Suppressor macrophage treated with lipopolysaccharide for 4 hours (primary cell): ENCODE measurements around the gene WWOX.
"Not testable (repeated sequence)": the region's sequence is repeated elsewhere in the genome, so short reads cannot be mapped to it uniquely, and the experiment has no call there.

Experiments used
- DNase-seq: peaks from one replicate; pipeline ENCODE4 v3.0.0-alpha.2; 2020

WWOX gene

DNA sequence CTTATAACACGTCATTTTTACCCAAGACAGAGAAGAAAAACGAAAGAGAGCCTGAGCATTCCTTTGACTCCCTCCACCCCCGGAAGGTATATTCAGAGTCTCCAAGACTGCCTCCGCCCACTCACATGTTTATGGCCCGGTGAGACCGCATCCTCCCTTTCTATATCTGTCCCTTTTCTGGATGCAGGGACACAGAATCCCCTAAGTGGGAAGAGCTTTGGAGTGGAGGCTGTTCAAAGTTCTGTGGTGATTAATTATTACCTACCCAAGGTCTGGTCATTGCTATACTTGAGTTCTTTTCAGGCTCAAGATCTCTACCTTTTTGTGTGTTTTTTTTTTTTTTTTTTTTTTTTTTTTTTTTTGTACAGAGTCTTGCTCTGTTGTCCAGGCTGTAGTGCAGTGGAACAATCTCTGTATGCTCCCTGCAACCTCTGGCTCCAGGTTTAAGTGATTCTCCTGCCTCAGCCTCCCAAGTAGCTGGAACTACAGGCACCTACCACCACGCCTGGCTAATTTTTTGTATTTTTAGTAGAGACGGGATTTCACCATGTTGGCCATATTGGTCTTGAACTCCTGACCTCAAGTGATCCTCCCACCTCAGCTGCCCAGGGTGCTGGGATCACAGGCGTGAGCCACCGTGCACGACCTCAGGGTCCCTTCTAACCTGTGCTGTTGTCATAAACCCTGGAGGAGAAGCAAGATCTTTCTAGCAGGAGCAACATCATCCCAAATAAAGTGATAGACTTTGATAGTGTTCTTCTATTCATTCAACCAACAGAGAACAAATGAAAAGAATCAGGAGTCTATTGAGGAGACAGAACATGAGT lies 407.1 kb downstream of the WWOX start:
- no peak for DNase-seq

DNA sequence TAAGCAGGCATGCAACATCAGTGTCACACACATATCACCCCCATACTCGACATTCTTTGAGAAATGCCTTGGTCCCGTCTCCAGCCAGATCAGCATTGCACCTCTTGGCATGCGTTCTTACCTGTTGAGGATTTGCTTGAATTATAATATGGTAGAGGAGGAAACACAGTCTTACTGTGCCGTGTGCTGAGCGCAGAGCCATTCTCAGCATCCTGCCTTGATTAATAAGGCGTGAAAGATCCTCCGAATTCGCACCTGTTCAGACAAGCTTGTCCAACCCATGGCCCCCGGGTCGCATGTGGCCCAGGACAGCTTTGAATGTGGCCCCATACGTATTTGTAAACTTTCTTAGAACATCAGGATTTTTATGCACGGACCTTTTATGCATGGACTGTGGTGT lies 408.1 kb downstream of the WWOX start:
- DNase-seq: no peak

DNA sequence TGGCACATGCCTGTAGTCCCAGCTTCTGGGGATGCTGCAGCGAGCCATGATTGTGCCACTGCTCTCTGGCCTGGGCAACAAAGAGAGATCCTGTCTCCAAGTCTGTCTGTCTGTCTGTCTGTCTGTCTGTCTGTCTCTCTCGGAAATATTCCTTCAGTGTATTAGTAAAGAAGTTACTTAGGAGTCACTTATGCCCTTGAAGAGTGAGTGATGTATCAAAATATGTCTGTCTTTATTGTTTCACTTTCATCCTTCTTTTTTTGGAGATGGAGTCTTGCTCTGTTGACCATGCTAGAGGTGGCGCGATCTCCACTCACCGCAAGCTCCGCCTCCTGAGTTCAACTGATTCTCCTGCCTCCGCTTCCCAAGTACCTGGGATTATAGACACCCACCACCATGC lies 410.5 kb downstream of the WWOX start:
- DNase-seq: no peak

DNA sequence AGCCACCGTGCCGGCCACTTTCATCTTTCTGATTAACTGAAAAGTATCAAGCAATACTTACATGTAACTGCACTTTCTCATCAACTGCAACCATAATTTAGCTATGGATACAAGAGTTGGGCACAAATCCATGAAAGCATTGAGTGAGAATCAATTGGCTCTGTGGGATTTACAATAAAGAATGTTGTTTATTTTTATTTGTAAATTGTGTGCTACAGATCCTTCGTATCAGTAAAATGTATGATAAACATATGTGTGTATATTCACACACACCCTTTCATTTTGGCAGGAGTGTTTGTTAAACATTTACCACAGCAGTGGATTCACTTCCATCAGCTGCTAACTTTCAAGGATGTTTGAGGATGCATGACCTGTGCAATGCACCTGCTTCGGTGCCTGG lies 411.0 kb downstream of the WWOX start:
- no peak for DNase-seq

DNA sequence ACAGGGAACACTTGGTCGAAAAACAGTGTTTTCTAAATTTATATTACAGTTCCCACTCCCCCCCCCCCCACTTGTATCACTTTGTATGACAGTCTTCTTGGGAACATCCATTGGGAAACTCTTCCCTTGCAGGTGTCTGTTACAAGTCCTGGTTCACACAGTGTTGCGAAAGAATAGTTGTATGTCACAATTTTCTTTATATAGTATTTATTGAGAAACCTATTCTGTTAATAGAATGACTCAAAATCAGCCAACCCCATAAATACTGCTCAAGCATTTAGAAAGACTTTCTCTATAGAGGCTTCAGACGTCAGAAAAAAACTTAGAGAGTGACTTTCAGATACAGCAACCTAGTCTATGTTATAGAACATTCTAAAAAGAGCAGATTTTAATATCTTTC lies 414.4 kb downstream of the WWOX start:
- peak; percentile 23 for DNase-seq

DNA sequence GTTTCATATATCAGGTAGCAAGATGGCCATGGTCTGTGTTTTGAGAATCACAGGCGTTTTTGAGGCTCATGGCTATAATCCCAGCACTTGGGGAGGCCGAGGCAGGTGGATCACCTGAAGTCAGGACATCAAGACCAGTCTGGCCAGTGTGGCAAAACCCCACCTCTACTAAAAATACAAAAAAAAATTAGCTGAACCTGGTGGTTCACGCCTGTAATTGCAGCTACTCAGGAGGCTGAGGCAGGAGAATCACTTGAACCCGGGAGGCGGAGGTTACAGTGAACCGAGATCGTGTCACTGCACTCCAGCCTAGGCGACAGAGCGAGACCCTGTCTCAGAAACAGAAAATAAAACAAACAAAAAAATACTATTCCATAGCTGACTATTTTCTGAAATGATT lies 415.4 kb downstream of the WWOX start:
- not testable (repeated sequence) for DNase-seq

DNA sequence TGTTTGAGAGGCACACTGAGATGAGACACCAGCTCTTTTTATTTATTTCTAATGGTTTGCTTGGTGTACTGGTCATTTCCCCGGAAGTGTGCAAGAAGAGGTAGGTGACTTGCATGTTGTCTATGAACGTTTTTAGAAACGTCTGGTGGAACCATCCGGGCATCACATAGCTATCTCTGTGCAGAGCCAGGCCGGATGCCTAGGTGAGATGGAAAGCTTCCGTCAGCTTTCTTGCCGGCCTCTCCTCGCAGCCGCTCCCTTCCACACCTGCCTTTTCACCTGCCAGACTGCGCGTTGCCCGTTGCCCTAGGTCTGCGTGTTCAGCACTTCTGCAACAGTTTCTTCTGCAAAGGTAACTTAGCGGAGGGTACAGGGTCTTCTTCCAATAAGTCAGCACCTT lies 416.0 kb downstream of the WWOX start:
- DNase-seq: no peak

DNA sequence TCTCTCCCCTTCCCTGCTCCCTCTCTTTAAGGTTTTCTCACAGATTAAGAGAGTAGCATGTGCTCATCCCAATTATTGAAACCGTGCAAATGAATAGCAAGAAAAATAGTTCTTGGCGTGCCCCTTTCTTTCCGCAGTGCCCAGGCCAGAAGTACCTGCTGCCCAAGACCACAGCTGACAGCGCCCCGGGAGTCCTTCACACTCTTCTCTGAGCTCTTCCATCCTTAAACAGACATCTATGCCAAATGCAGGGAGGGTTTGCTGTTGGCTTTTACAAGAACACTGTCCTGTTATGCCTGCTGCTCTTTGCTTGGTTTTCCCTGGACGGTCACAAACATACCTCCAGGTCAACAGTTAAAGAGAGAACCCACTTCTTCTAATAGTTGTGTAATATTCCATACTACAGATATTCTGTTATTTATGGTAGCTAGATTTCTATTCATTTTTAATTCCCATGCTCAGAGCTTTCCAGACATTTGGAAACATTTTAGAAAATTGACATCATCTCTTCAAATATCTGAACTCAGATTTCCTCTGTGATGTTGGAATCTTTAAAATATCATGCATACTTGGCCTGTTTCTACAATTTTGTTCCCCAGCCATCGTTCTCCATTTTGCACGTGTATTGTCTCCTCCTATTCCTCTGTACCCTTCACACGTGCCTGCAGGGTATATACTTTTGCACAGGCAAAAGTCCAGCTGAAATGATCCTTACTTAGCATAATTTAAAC lies 416.7 kb downstream of the WWOX start:
- DNase-seq: no peak

DNA sequence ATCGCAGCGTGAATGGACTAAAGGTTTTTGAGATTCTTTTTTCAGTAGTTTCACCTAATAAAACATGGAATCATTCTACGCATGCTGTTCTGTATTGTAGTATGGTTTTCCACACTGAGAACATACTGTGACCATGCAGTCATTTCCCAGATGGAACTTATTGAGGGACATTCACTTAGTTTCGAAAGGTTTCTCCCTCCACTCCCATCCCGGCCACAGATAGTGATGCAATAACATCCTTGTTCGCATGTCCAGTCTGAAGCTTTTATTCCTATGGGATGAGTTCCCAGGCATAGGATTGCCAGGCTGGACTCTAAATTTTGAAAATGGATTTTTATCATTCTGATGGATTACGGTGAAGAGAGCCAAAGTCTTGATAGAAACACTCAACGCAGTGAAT lies 420.4 kb downstream of the WWOX start:
- no peak for DNase-seq

DNA sequence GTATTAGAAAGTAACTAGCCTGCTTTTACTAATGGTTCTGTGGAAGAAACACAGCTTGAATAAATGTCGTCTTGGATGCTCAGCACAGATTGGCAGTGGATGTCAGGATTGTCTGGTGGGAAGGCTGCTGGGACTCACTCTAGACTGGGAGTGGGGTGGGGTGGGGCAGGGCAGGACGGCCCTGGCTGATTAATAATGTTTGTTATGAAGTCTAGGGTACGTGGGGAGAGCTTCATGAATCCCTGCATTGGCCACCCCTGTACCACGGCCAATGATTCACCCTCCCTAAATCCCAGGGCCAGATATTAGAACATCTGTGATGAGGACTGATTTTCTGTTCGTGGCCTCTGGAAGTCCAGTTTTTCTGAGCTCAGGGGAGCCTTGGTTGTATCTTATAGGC lies 421.0 kb downstream of the WWOX start:
- no peak for DNase-seq

DNA sequence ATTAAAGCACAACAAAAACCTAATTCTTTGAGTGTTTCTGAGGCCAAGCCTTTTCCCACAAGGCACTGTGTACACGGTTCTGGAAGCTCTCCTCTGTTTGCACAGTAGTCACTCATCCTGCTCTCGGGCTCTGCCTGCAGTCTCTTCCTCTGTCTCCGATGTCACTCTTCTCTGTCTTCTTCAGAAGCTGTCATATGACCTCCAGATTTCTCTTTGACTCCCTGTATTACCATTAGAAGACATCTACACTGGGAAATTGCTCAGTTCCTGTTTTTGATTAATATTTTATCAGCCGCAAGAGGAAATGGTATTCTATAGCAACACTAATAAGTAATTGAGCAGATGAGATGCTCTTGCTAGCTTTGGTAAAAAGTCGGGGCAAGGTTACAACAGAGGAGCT lies 422.9 kb downstream of the WWOX start:
- DNase-seq: peak; percentile 26

DNA sequence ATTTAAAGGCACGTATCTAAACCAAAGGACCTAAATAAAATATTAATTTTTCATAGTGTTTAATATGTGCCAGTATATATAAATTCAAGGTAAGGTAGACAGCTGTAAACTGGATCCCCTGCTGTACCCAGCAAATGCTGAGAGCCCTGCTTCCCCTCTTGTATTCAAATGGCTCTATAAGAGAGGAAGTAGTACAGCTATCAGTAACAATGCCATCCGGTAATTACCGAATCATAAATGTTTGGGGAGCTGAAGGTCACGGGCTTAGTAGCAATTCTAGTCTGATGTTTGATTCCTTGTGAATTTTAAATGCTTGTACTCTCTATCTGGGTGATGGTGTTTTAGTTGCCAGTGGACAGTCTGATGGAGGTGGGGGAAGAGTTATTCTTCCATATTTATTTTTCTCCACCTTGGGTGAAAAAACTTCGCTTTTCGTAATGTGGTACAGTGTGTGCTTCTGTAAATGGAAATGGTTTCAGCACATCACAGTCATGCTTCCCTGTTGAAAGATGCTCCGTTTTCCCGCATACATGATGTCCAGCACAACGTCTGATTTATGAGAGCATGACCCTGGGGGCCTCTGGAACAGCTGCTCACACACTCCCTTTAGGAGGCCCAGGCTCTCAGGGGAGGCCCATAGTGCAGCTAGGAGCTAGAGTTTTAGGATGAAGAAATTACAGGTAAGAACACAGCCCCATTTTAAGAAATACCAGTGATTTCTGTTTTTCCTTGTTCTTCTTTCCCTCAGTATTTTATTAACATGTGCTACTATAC lies 423.9 kb downstream of the WWOX start:
- DNase-seq: no peak

DNA sequence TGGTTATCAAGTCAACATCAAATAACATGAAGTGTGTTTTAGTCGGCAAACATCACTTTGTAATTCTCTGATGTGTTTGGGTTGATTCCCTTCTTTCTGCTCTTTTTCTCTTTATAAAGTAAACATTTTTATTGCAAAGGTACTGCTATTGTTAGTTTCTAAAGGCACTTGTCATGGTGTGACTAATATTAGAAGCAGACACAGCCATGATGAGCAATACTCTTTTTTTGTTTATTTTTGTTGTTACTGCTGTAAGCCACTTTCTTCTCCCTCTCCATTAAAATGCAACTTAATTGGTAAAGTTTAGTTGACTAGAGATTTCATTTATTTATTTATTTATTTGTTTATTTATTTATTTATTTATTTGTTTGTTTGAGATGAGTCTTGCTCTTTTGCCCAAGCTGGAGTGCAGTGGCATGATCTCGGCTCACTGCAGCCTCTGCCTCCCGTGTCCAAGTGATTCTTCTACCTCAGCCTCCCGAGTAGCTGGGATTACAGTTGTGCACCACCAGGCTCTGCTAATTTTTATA lies 424.7 kb downstream of the WWOX start:
- DNase-seq: no peak

DNA sequence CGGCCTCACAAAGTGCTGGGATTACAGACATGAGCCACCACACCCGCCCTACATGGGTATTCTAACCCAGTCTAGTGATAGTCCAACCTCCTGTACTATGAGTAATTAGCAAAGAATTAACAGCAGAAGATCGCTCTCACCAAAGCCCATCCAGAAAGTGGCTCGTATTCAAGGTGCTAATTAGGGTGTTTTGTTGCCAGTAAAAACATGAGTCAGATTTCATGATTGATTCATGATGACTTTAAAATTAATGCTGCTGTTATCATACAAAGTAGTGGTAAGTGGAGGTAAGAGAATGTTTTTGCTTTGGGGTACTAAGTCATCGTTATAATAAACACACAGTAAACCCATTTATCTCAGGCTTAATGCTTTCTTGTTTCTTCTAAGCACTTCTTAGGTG lies 428.8 kb downstream of the WWOX start:
- no peak for DNase-seq

DNA sequence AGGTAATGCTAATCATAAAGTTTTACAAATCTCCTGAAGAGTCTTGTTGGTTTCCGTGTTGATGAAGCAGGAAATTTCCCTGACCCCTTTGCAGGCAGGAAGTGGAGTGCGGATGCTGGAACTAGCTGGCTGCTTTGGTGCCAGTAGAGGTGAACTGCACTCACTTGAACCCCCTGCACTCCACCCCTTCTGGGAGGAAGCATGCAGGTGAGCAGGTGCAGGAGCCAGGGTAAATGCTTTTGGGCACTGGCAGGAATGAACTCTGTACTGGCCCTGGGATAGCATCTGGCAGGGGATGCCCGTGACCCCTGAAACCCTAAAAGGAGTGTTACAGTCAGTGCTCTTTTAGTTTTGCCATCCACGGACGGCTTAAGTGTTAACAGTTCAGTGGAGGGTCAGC lies 430.4 kb downstream of the WWOX start:
- DNase-seq: no peak

DNA sequence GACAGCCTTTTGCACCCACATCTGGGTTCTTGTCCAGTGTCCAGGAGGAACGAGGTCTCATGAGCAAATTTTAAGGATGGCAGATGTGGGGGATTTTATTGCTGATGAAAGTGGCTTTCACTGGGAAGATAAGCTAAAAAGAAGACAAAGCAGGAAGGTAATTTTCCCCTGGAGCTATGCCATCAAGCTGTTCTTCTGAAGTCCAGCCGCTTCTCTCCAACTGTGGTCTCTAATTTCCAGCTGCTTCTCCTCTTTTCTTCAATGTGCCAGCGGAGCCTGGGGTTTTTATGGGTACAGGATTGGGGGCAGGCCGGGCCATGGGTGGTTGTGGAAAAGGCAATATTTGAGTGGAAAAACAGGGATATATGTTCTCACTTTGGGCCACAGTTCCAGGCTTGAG lies 430.8 kb downstream of the WWOX start:
- DNase-seq: no peak

DNA sequence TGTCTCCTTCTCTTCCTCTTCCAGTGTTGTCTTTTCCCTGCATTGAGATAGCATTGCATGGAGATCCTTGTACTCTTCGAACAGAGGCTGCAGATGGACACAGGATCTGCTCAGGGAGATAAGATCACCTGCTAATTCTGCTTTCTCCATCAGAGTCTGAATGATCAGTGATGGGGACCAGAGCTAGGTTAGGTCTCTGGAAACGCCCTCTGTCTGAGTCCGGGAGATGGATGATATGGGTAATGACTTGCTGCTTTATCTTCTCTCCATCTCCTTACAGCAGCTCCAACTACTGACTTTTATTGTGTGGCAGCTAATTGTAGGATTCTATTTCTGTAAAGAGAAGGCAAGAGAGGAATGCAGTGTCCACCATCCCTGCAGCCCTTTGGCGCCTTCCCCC lies 435.6 kb downstream of the WWOX start:
- DNase-seq: no peak

DNA sequence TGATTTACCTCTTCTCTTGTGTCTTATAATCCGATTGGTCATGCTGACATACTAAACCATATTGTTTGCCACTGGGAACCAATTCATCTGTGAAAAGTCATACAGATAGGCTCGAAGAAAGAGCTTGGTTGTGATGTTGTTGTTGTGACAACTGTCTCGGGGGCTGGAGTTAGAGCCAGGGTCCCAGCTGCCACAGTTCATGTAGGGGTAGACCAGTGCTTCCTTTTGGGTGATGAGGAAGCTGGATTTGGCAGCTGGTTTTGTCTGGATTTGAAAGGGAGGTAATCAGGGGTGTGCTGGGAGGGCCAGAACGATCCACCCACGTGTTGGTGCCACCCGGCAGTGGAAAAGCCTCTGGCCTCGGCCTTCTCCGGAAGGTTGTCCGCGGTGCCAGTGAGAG lies 438.1 kb downstream of the WWOX start:
- DNase-seq: no peak

DNA sequence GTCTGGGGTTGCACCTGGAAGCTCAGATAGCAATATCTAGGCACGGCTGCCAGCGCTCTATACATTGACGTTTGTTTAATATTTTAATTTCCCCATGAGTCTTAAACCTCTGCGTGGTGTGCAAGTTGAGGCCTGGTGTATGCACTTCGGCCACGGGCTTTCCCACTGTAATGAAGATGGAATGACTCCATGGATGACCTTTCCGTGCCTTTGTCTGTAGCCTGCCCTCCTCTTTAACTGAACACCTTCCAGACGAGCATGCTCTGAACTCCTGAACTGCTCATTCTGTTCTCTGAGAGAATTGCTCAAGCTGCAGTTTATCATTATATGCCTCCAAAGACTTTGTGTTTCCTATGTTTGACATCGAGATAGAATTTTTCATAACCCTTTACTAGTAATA lies 438.8 kb downstream of the WWOX start:
- no peak for DNase-seq

DNA sequence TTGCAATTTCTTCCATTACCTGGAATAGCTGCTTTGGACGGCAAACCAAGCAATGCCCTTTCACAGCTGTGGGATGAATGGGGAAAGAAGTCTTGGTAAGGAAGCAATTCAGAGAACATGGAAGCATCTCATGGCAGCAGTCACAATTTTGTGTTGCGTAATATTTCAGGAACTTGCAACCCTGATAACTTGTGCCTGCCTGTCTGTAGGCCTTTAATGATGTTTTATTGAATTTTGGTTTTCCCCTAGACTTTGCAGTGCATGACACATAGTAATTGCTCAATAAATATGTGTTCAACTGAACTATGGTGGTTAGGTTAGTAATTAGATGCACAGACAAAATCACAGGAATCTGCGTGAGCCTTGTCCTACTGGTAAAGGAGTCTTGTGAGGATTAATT lies 439.5 kb downstream of the WWOX start:
- peak; percentile 57 for DNase-seq

DNA sequence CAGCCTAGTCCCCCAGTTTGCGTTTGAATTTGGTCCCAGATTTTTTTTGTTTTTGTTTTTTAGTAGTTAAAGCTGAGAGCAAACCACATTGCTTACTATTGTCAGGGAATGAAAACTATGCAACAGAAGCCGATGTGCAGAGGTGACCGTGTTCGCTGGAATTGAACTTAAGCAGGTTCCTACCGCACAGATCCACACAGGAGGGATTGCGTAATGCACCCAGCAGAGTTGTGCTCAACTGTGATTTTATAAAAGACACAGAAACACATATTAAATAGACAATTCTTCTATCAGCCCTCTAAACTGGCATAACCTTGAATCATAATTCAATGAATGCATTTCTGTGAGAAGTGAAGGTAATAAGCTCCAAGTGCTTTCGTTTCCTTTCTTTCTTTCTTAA lies 443.0 kb downstream of the WWOX start:
- no peak for DNase-seq

DNA sequence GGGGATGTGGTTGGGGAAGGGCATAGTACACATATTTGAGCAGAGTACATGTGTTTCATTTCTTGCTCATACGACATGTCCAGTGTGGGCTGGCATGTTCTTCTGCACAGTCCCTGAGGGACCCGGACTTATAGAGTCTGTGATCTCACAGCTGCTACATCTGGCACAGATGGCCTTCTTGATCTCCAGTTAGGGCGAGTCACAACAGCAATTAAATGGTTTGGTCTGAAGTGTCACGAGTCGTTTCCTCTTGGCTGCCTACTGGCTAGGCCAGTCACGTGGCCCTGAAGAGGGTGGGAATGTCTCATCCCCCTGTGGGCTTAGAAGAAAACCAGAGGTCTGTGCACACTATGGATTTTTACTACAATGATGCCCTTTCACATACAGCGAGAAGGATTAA lies 443.6 kb downstream of the WWOX start:
- DNase-seq: no peak

DNA sequence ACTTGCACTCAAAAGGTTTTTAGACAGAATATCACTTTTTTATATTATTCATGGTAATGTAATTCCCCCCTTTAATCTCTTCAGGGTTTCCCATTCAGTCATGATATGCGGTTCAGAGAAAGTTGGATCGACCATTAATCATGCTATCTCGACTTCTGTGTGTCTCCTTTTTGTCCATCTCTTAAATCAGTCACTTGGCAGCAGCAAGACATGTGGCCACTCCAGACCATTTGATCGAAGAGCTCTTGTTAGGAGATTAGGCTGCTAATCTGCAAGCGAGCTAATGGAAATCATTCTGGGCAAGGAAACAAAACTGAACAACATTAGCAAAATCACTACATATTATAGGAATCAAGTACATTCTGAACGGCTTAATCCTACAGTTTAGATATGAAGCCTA lies 449.9 kb downstream of the WWOX start:
- no peak for DNase-seq
